Measurements from ENCODE around the gene MUC16.
"Not testable (repeated sequence)": the region's sequence is repeated elsewhere in the genome, so short reads cannot be mapped to it uniquely, and the experiment has no call there.

MUC16 gene

GRCh38 chr19:9009935-9010651, at the start of gene MUC16:
TSS of gene MUC16 (minus strand) at chr19:9010409.
- peak; percentile 19 for DNase-seq

- no peak for DNase-seq
Measured at GRCh38 chr19:9058905-9059667, 48.9 kb upstream of the MUC16 start.

- no peak for DNase-seq
Measured at GRCh38 chr19:9057505-9058258, 47.5 kb upstream of the MUC16 start.

- DNase-seq, result not testable (repeated sequence)
Measured at GRCh38 chr19:9056131-9056530, 45.9 kb upstream of the MUC16 start.

GRCh38 chr19:9054765-9055164, 44.6 kb upstream of the MUC16 start:
- no peak for DNase-seq

GRCh38 chr19:9054207-9054606, 44.0 kb upstream of the MUC16 start:
- no peak for DNase-seq

- not testable (repeated sequence) for DNase-seq
Measured at GRCh38 chr19:9053674-9054073, 43.5 kb upstream of the MUC16 start.

GRCh38 chr19:9052894-9053293, 42.7 kb upstream of the MUC16 start:
- no peak for DNase-seq

- DNase-seq, result no peak
Measured at GRCh38 chr19:9046694-9047093, 36.5 kb upstream of the MUC16 start.

GRCh38 chr19:9044449-9044848, 34.2 kb upstream of the MUC16 start:
- DNase-seq, result no peak

- DNase-seq, result no peak
Measured at GRCh38 chr19:9043524-9043923, 33.3 kb upstream of the MUC16 start.

- DNase-seq, result no peak
Measured at GRCh38 chr19:9041023-9041422, 30.8 kb upstream of the MUC16 start.

- DNase-seq, result no peak
Measured at GRCh38 chr19:9040131-9040530, 29.9 kb upstream of the MUC16 start.

- DNase-seq, result no peak
Measured at GRCh38 chr19:9039728-9040127, 29.5 kb upstream of the MUC16 start.

- no peak for DNase-seq
Measured at GRCh38 chr19:9037400-9038062, 27.3 kb upstream of the MUC16 start.

GRCh38 chr19:9032136-9032631, 22.0 kb upstream of the MUC16 start:
- DNase-seq, result no peak

- DNase-seq, result no peak
Measured at GRCh38 chr19:9018163-9018875, 8.1 kb upstream of the MUC16 start.

GRCh38 chr19:9014803-9015202, 4.6 kb upstream of the MUC16 start:
- DNase-seq, result no peak

- DNase-seq, result no peak
Measured at GRCh38 chr19:9013988-9014387, 3.8 kb upstream of the MUC16 start.

- no peak for DNase-seq
Measured at GRCh38 chr19:9011875-9012274, 1.7 kb upstream of the MUC16 start.

- no peak for DNase-seq
Measured at GRCh38 chr19:9010693-9011092, 484 bp upstream of the MUC16 start.

- DNase-seq, result no peak
Measured at GRCh38 chr19:9009431-9009830, 778 bp downstream of the MUC16 start.

Data from CD4-positive, alpha-beta T cell treated with Interleukin-17A for 1 hour (primary cell).